Stimulated activated CD8-positive, alpha-beta memory T cell treated with anti-CD3 and anti-CD28 coated beads, Interleukin-15, amount 100 ng/mL, for 24 hours (primary cell): ENCODE data around the gene CRHBP.
"Not testable (repeated sequence)": the region's sequence is repeated elsewhere in the genome, so short reads cannot be mapped to it uniquely, and the experiment has no call there.

Source experiments
- DNase-seq: peaks from one replicate; pipeline ENCODE4 v3.0.0-alpha.2; 2020; ENCODE audit warnings: low read depth

CRHBP gene, protein sequence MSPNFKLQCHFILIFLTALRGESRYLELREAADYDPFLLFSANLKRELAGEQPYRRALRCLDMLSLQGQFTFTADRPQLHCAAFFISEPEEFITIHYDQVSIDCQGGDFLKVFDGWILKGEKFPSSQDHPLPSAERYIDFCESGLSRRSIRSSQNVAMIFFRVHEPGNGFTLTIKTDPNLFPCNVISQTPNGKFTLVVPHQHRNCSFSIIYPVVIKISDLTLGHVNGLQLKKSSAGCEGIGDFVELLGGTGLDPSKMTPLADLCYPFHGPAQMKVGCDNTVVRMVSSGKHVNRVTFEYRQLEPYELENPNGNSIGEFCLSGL

DNA sequence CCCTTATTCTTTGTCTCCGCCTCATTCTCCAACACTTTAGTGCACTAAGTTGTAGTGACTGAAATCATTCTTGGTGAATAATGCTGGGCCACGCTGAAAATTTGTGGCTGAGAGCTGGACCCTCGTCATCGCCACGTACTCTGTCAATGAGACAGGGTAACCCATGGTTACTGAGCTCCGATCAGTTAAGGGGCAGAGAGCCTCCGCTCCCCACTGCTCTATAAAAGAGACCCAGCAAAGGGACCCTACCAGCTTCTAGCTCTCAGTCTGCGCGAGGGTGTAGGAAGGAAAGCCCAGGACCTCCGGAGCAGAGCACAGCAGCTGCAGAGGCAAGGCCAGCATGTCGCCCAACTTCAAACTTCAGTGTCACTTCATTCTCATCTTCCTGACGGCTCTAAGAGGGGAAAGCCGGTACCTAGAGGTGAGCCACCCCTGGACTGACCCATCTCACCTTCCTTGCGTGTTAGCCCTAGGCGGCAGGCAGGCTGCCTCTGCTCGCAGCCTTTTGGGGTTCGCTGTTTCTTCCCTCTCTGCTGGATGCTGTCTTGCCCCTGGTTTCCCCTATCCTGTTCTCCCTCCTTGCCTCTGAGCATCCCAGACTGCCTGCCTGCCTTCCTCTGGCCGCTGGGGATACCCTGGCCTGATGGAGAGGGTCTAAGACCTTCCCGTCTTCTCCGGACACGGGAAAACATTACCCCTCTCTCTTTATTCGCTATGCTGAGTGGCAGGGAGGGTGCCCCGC, at the start of gene CRHBP:
CRHBP (plus strand) TSS at position 251 of the 742 bp plus-strand sequence; CDS start at position 341, 90 bp downstream.
- DNase-seq, result no peak

DNA sequence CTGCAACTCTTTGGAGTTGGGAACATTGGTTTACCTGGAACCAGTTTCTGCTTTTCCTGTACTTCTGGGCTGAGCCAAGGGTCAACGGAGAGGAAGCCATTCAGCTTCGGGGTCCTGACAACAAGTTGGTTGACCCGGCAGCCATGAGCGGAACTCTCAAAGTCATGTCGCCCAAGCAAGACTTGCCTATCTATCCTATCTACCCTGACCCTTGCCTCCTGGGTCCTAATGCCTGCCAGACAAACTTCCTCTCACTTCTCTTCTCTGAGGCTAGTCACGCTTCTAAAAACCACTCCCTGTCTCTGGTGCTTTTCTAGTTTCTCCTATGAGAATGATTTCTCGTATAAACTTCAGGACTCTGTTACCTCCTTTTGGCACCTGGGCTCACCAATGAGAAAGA, 44.7 kb upstream of the CRHBP start:
- DNase-seq, result no peak

DNA sequence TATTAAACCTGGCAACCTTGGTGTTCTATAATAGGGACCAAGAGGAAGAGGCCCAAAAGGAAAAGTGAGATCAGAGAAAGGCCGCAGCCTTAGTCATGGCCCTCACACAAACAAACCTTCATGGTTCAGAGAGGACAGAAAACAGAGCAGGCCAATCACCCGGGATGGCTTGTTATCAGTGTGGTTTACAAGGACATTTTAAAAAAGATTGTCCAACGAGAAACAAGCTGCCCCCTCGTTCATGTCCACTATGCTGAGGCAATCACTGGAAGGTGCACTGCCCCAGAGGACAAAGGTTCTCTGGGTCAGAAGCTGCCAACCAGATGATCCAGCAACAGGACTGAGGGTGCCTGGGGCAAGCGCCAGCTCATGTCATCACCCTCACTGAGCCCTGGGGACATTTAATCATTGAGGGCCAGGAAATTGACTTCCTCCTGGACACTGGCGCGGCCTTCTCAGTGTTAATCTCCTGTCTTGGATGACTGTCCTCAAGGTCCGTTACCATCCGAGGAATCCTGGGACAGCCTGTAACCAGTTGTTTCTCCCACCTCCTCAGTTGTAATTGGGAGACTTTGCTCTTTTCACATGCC, 42.4 kb upstream of the CRHBP start:
- not testable (repeated sequence) for DNase-seq

DNA sequence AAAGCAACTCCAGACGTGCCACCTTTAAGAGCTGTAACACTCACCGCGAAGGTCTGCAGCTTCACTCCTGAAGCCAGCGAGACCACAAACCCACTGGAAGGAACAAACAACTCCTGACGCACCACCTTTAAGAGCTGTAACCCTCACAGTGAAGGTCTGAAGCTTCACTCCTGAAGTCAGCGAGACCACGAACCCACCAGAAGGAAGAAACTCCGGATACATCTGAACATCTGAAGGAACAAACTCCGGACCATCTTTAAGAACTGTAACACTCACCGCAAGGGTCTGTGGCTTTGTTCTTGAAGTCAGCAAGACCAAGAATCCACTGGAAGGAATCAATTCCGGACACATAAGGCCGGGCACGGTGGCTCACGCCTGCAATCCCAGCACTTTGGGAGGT, 38.2 kb upstream of the CRHBP start:
- DNase-seq, result not testable (repeated sequence)

DNA sequence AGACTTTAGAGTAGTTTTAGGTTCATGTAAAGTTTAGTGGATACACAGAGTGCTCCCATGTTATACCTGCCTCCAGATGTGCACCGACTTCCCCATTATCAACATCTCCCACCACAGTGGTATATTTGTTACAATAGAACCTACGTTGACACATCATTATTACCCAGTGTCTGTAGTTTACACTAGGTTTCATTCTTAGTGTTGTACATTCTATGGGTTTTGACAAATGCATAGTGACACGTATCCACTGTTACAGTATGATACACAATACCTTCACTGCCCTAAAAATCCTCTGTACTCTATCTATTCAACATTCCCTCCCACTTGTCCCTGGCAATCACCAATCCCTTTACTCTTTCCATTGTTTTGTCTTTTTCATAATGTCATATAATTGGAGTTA, 34.3 kb upstream of the CRHBP start:
- no peak for DNase-seq

DNA sequence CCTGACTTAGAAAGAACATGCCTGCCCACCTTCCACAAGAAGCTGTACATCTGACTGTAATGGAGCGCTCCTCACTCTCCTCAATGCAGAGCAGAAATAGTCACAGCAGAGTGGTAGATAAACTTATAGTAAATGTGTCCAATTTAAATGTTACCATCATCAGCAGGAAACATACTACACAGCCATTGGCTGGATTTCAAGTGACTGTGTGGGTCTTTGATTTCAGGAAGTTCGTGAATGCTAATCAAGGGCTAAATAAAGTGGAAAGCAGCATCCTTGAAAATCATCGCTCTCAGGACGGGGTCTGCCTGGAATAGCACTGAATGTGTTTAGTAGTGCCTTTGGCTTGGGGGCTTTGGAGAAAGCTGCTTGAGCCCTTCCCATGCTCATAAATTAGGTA, 32.4 kb upstream of the CRHBP start:
- DNase-seq, result no peak

DNA sequence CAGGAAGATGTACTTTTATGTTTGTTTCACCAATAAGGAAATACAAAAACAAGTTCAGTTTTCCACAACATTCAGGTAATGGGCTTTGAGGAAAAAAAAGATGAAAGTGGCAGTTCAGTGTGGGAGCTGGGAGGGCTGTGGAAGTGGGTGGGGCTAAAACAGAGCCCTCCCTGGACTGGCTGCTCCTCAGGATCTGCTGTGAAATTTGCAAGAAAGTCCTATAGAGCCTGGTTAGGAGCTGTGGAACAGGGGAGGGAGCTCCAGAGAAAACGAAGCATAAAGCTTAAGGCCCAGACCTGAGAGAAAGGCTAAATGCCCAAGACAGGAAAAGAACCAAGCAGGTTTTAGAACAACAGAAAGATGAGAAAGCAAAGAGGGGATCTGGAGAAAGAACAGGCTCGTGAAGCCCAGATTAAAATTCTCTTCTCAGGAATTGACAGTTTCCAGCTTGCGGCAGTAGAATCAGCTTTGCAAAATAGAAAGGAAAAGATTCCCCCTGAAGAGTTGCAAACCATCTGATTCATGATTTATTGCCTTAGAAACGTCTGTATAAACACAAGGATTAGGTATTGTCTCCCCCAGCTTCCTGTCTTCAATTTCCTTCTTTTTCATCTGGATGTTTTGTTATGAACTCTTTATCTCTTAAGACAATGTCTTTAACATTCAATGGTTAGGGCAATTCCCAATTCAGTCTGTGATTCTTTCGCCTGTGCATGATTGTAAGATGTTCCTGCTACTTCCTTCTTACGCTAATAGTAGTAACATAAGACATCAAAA, 26.3 kb upstream of the CRHBP start:
- DNase-seq, result no peak

DNA sequence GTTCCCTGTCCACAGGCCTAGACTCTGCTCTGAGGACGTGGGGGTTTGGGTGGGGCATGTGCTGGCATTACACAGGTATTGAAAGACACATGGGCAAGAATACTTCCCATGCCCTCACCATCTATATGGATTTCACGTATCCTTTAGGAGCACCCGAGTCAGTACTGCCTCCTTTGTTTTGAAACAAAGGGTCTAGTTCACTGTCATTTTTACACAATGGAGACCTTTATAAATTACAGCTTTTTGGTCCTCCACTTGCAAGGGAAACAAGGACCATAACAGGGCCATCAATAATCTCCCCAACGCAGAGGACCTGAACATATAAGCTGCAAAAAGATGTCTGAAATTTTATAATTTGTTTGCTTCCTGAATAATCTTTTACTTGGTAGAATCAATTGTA, 24.9 kb upstream of the CRHBP start:
- DNase-seq, result no peak

DNA sequence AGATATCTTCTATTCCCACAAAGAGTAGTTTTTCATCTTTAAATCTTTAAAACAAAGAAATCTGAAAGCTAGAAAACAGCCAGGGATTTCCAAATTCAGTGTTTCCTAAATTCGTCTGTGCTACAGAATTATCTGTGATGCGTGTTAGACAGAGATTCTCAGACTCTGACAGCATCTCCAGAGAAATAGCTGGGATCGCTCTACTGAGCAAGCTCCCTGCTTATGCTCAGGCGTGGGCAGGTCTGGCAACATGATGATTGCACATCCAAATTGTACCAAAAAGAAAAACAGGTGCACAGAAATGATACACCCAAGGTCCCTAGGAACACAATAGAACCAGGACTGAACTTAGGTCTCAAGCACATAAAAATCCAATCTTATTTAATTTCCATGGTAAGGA, 22.8 kb upstream of the CRHBP start:
- no peak for DNase-seq

DNA sequence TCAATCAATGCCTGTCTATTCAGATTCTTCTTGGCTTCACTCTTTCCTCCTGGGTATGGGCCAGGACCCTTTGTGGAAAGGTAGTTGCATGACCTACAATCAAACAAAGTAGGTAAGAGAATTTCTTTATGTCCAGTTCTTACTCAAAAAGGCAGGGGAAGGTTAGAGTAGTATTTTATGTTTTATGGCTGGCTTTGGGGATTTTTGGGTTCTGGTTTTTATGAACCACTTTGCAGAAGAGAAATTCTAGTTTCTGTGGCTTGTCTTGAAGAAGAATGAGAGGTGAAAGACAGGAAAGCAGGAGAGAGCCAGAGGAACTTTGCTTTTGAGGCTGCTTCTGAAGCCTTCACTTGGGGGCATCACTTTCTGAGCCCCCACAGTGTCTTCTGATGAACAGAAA, 14.7 kb upstream of the CRHBP start:
- DNase-seq, result no peak

DNA sequence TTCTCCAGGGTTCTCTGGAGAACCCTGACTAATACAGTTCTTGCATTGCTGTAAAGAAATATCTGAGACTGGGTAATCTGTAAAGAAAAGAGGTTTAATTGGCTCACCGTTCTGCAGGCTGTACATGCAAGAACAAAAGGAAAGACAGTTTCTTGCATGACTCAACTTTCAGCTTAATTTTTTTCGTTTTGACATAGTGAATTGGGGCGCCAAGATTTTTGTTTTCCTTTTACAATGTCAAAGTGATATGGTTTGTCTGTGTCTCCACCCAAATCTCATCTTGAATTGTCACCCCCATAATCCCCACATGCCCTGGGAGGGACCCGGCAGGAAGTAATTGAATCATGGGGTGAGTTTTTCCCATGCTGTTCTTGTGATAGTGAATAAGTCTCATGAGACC, 11.8 kb upstream of the CRHBP start:
- DNase-seq, result no peak

DNA sequence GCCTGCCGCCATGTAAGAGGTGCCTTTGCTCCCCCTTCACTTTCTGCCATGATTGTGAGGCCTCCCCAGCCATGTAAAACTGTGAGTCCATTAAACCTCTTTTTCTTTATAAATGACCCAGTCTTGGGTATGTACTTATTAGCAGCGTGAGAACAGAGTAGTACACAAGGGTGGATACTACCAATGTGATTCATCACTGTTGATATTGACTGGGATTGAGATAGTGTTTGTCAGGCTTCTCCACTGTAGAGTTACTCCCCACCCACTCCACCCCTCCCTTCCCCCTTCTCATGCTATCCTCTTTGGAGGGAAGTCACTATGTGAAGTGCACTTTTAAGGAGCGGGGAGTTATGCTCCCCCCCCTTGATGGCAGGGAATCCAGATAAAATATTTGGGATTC, 11.4 kb upstream of the CRHBP start:
- DNase-seq, result no peak

DNA sequence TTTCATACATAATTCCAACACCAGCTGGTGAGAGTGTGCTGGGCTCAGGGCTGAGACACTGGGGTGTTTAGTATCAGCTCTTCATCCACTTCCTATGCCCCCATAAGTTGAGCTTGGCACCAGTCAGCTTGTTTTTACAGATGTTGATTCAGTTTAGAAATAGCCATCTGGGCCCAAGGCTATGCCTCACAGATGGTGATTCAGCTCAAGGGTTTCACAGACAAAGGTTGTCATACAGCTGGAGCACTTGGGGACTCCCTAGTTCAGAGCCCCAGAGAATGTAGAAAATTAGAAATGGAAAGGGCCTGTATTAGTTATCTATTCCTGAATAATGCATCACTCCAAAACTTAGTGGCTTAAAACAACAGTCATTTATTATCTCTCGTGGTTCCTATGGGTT, 10.3 kb upstream of the CRHBP start:
- no peak for DNase-seq

DNA sequence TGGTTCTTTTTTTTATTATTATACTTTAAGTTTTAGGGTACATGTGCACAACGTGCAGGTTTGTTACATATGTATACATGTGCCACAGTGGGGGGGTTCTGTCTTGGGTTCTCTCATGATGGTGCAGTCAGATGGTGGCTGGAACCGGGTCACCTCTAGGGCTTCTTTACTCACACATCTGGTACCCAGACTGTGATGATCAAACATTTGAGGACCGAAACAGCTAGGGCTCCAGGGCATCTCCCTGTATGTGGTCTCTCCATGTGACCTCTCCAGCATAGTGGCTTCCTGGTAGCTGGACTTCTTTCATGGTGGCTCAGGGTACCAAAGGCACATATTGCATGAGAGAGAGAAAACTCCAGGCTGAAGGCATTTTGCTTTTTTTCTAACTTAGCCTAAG, 9.8 kb upstream of the CRHBP start:
- no peak for DNase-seq

DNA sequence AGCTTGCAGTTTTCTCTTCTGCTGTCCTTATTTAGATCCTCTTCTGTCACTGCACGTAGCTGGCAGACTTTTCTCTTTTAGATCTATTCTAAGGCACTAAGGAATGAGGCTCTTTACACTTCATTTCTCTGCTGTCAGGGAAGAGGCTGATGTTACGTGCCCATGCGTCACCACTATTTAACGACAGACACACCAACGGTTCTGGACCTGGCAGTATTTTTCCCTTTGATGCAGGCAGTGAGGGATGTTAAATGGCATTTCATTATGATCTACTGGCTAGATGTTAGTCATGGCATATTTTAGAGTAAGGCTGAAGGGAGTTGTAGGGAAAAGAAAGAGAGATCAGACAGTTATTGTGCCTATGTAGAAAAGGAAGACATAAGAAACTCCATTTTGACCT, 8.2 kb upstream of the CRHBP start:
- no peak for DNase-seq

DNA sequence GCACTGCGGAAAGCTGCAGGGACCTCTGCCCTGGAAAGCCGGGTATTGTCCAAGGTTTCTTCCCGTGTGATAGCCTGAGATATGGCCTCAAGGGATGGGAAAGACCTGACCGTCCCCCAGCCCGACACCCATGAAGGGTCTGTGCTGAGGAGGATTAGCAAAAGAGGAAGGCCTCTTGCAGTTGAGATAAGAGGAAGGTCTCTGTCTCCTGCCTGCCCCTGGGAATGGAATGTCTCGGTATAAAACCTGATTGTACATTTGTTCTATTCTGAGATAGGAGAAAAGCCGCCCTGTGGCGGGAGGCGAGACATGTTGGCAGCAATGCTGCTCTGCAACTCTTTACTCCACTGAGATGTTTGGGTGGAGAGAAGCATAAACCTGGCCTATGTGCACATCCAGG, 7.6 kb upstream of the CRHBP start:
- not testable (repeated sequence) for DNase-seq

DNA sequence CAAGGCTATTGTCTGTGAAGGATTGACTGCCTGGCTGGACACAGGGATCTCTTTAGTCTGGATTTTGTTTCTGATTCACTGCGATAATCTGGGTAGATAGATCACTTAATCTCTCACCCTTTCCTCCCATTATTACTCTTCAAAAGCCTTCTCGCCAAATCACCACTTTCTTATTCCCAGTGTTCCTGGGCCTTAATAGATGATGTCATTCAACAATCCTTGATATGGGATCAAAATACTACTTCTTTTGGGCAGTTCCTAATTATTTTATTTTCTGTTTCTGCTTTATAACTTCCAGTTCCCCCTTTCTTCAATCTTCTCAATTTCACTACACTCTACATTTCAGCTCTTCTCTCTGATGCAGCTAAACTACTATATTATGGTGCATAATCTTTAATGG, 6.8 kb upstream of the CRHBP start:
- no peak for DNase-seq

DNA sequence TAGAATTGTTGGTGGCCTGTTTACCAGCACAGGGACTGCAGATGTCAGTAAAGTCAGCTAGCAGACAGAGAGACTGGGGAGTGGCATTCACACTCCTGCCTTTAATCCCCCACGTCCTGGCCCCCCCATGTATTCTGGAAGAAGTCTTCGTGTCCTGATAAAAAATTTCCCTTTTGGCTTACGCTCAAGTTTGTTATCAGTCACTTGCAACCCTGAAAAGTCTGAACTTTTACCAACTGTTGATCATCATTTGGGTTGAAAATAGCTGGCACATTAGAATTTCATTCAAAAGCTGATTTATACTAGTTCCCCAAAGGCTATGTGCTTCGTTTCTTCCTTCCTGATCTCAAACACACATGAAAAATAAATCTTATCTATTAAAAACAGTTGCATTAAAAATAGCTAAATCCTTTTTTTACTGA, 5.8 kb upstream of the CRHBP start:
- DNase-seq, result no peak

DNA sequence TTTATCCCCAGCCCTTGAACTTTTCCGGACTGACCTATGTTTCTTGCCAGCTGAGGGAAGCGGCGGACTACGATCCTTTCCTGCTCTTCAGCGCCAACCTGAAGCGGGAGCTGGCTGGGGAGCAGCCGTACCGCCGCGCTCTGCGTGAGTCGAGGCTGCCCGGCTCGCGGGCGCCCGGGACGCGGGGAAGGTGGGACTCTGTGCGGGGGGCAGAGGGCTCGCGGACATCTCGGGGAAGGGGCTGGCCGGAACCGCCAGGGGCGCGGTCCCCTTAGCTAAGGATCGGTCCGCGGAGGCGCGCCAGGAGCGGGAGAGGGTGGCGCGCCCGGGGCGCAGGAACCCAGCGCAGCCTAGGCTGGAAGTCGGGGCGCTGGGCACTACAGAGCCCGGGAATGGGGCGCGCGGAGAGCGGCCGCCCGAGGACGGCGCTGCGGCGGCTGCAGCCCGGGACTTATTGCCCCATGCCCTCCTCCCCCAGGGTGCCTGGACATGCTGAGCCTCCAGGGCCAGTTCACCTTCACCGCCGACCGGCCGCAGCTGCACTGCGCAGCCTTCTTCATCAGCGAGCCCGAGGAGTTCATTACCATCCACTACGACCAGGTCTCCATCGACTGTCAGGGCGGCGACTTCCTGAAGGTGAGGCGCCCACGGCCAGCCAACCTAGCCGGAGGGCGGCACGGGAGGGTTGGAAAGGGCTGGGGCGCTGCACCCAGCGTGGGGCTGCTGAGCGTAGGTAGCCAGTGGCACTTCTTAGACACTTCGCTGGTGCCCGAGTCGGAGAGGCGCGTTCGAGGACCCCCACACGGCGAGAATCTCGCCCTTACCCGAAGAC, 922 bp downstream of the CRHBP start:
- no peak for DNase-seq

DNA sequence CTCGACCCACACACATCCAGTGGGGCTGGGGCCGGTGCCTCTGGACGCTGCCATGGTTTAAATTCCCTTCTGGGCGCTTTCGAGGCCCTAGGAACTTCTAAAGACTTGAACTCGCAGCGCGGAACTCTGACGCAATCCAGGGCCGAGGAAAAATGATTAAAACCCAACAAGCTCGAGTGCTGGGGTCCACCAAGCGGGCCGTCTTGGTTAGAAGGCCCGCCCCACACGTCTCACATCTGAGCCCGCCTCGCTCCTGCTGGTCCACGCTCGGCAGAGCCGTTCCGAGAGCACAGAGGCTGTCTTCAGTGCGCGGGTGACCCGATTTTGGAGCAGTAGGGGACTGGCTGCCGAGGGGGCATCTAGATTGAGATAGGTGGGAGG, 1.5 kb downstream of the CRHBP start:
- DNase-seq, result no peak

DNA sequence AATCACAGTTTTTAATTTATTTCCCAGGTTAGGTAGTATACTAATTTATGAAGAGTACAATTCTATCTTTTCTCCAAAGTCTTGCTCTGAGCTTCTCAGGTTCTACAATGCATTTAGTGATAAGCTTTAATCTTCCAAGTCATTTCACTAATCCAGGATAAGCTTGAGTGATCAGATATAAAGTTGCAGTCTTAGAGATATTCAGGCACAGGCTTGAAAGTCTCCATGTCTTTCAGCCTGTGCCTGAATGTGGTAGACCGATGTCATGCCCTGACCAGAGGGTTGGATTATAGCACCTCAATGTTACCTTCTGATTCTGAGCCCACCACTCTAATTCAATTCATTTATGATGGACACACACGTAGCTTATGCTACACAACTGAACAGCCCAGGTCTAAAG, 3.2 kb downstream of the CRHBP start:
- no peak for DNase-seq
